Type B pancreatic cell (in vitro differentiated cells): ENCODE measurements around the gene TMEM163. TPM values are rescaled to one million over a fixed set of nuclear protein-coding genes. Genes with fewer than 3 reads are reported as not detected.
"Not testable (repeated sequence)": the region's sequence is repeated elsewhere in the genome, so short reads cannot be mapped to it uniquely, and the experiment has no call there.

Experiments used
- DNase-seq: peaks from one replicate; pipeline ENCODE4 v3.0.0; 2021; ENCODE audit warnings: mixed read lengths; ENCODE audit not compliant: unreplicated experiment; ENCODE audit errors: extremely low spot score
- H3K27ac Mint-ChIP-seq: 2 replicates; pipeline ENCODE4 v1.8.0; 2021; ENCODE audit warnings: mild to moderate bottlenecking, mixed read lengths
- H3K27me3 Mint-ChIP-seq: 2 replicates; pipeline ENCODE4 v1.8.0; 2021; ENCODE audit warnings: mixed read lengths
- H3K36me3 Mint-ChIP-seq: 2 replicates; pipeline ENCODE4 v1.8.0; 2021; ENCODE audit warnings: mixed read lengths
- H3K4me1 Mint-ChIP-seq: one replicate; pipeline ENCODE4 v1.8.0; 2021; ENCODE audit warnings: mixed read lengths; ENCODE audit not compliant: unreplicated experiment
- H3K4me3 Mint-ChIP-seq: 2 replicates; pipeline ENCODE4 v1.8.0; 2021; ENCODE audit warnings: mild to moderate bottlenecking, mixed read lengths
- H3K9me3 Mint-ChIP-seq: 2 replicates; pipeline ENCODE4 v1.8.0; 2021; ENCODE audit warnings: mixed read lengths
- total RNA-seq: library from RNA; stranded (reverse); gene quantifications from 2 replicates; pipeline ENCODE4 v1.2.1, GENCODE V29; 2021; ENCODE audit warnings: low replicate concordance
- TF ChIP-seq, protein P1 (sequence below): fragments of 200-600 bp; sonication (generic); conservative IDR thresholded peaks from 2 replicates; pipeline ENCODE4 v1.5.0; 2021; ENCODE audit warnings: antibody characterized with exemption, mild to moderate bottlenecking

TMEM163 gene
- total RNA-seq, 1 donor from 2014 or later: 4.0 TPM

DNA sequence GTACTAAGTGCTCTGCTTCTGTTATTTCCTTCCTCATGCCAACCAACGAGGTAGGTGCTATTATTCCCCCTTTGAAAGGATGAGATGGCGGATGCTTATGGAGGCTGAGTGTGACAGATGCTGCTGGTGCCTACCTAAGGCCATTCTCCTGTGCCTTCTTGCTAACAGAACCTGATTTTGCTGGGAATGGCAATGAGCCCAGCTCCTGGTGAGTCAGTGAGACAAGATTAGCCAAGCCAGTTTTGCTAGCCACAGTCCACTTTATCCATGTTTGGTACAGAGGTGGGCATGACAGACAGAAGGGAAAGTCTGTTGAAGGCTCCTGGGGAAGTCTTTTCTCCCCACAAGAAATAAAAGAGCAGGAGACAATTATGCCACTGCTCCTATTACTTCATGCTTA, 43.7 kb upstream of the TMEM163 start:
- DNase-seq: no peak
- Mint-ChIP-seq H3K4me3 (no peak overlapping the region), H3K27me3 (peaks cover 33% of the 10 kb centered on the region), H3K9me3 (no peaks in the 10 kb centered on the region), H3K36me3 (no peaks in the 10 kb centered on the region), H3K27ac (no peak overlapping the region), H3K4me1 (no peaks in the 10 kb centered on the region)
- TF ChIP-seq, protein P1, sequence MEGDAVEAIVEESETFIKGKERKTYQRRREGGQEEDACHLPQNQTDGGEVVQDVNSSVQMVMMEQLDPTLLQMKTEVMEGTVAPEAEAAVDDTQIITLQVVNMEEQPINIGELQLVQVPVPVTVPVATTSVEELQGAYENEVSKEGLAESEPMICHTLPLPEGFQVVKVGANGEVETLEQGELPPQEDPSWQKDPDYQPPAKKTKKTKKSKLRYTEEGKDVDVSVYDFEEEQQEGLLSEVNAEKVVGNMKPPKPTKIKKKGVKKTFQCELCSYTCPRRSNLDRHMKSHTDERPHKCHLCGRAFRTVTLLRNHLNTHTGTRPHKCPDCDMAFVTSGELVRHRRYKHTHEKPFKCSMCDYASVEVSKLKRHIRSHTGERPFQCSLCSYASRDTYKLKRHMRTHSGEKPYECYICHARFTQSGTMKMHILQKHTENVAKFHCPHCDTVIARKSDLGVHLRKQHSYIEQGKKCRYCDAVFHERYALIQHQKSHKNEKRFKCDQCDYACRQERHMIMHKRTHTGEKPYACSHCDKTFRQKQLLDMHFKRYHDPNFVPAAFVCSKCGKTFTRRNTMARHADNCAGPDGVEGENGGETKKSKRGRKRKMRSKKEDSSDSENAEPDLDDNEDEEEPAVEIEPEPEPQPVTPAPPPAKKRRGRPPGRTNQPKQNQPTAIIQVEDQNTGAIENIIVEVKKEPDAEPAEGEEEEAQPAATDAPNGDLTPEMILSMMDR: no peak

DNA sequence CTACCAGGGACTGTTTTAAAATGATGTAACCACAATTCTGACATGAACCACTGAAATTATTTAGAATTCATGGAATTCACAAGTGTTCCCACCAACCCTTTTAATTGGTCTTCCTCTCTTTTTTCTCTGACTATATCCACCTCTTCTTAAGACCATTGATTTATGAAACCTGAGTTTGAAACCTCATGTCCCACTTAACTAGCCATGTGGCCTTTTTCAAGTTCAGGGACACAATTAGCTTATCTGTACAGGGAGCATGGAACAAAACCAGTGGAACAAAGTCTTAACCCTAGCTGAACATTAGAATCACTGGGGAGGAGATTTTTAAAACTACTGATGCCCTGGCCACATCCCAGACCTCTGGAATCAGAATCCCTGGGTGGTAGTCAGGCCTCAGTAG, 41.6 kb upstream of the TMEM163 start:
- TF ChIP-seq, protein P1: no peak
- no peaks in the 10 kb centered on the region for H3K36me3 Mint-ChIP-seq
- H3K27me3 Mint-ChIP-seq: peaks cover 34% of the 10 kb centered on the region
- H3K4me3 Mint-ChIP-seq: no peak overlapping the region
- H3K9me3 Mint-ChIP-seq: no peaks in the 10 kb centered on the region
- DNase-seq: no peak
- no peaks in the 10 kb centered on the region for H3K4me1 Mint-ChIP-seq
- no peak overlapping the region for H3K27ac Mint-ChIP-seq

DNA sequence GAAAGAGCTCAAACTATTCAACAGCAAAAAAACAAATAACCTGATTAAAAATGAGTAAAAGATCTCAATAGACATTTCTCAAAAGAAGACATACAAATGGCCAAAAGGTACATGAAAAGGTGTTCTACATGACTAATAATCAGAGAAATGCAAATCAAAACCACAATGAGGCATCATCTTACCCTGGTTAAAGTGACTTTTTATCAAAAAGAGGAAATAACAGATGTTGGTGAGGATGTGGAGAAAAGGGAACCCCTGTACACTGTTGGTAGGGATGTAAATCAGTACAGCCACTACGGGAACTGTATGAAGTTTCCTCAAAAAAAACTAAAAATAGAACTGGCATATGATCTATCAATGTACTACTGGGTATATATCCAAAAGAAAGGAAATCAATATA, 39.8 kb upstream of the TMEM163 start:
- no peaks in the 10 kb centered on the region for H3K4me1 Mint-ChIP-seq
- TF ChIP-seq, protein P1: no peak
- no peaks in the 10 kb centered on the region for H3K36me3 Mint-ChIP-seq
- no peak for DNase-seq
- H3K27me3 Mint-ChIP-seq: peaks cover 34% of the 10 kb centered on the region
- H3K4me3 Mint-ChIP-seq: no peak overlapping the region
- H3K9me3 Mint-ChIP-seq: no peaks in the 10 kb centered on the region
- H3K27ac Mint-ChIP-seq: no peak overlapping the region

DNA sequence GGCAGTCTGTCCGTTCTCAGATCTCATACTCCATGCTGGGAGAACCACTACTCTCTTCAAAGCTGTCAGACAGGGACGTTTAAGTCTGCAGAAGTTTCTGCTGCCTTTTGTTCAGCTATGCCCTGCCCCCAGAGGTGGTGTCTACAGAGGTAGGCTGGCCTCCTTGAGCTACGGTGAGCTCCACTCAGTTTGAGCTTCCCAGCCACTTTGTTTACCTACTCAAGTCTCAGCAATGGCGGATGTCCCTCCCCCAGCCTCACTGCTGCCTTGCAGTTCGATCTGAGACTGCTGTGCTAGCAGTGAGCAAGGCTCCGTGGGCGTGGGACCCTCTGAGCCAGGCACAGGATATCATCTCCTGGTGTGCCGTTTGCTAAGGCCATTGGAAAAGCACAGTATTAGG, 33.2 kb upstream of the TMEM163 start:
- H3K4me3 Mint-ChIP-seq, DNase-seq, H3K36me3 Mint-ChIP-seq, H3K4me1 Mint-ChIP-seq, H3K27ac Mint-ChIP-seq, H3K9me3 Mint-ChIP-seq, H3K27me3 Mint-ChIP-seq: not testable (repeated sequence)

DNA sequence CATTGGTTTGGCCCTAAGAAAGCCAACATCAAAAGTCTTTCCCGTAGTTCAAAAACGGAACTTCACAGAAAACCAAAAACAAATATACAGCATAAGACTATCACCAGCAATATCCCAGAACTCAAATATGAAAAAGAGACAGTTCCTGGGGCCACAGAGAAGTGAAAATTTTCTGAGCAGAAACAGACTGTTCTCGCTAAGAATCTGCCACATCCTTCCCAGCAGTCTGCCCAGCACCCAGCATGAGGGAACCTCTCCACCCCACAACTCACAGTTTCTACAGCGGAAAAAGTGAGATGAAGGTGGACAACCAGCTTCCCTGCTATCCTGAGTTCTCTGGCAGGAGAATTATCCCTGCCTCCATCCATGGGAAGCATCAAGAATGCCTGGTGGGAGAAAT, 26.7 kb upstream of the TMEM163 start:
- no peaks in the 10 kb centered on the region for H3K9me3 Mint-ChIP-seq
- H3K36me3 Mint-ChIP-seq: no peaks in the 10 kb centered on the region
- DNase-seq: no peak
- H3K27me3 Mint-ChIP-seq: peaks cover 17% of the 10 kb centered on the region
- H3K27ac Mint-ChIP-seq: no peak overlapping the region
- TF ChIP-seq, protein P1: no peak
- H3K4me1 Mint-ChIP-seq: no peaks in the 10 kb centered on the region
- H3K4me3 Mint-ChIP-seq: no peak overlapping the region

DNA sequence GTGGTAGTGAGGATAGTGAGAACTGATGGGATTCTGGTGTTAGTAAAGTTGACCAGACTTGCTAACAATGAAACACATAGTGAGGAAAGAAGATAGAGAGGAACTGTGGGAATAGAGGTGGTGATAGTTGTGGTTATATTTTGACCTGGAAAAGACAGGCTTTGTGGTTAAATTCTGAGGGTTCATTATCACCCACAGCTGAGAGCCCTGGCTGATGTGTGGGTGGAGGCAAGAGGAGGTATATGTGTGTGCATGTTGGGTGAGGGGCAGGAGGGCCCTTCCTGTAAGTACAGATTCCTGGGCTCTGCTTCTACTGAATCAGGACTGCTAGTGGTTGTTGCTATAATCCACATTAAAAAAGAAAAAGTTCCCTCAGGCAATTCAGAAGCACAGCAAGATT, 26.2 kb upstream of the TMEM163 start:
- no peak overlapping the region for H3K27ac Mint-ChIP-seq
- no peak for DNase-seq
- no peaks in the 10 kb centered on the region for H3K4me1 Mint-ChIP-seq
- H3K9me3 Mint-ChIP-seq: no peaks in the 10 kb centered on the region
- peaks cover 17% of the 10 kb centered on the region for H3K27me3 Mint-ChIP-seq
- TF ChIP-seq, protein P1: no peak
- H3K4me3 Mint-ChIP-seq: no peak overlapping the region
- no peaks in the 10 kb centered on the region for H3K36me3 Mint-ChIP-seq
